HL-60 (cell line): ENCODE measurements around the gene EDC3.

Experiments used
- DNase-seq, 2 experiments: peaks; one replicate each; pipeline ENCODE4 v3.0.0-alpha.2; 2010 to 2020; ENCODE audit warnings: low read depth in 1 of 2, low spot score in 1 of 2
- H3K27ac ChIP-seq: fragments of 250-450 bp; sonication (Bioruptor Pico); replicated peaks from 2 replicates; pipeline ENCODE4 v1.5.1; 2020; ENCODE audit warnings: mild to moderate bottlenecking, moderate library complexity
- H3K27me3 ChIP-seq: fragments of 250-450 bp; sonication (Bioruptor Pico); 2 replicates; pipeline ENCODE4 v1.5.1; 2021; ENCODE audit warnings: mild to moderate bottlenecking, moderate library complexity; ENCODE audit not compliant: insufficient read depth, poor library complexity, severe bottlenecking
- H3K4me3 ChIP-seq: replicated peaks from 2 replicates; pipeline ENCODE4 v1.5.1; 2011; ENCODE audit warnings: mild to moderate bottlenecking, control low read depth, low read length; ENCODE audit not compliant: insufficient read depth
- CTCF ChIP-seq: IDR thresholded peaks from one replicate; pipeline ENCODE4 v1.5.1; 2011; ENCODE audit warnings: low read length, control low read depth, inconsistent platforms; ENCODE audit not compliant: insufficient read depth
- GABPA ChIP-seq: IDR thresholded peaks from 2 replicates; pipeline ENCODE4 v1.6.1; 2012; ENCODE audit warnings: low read depth
- POLR2AphosphoS5 ChIP-seq: IDR thresholded peaks from 2 replicates; pipeline ENCODE4 v1.6.1; 2012; ENCODE audit warnings: low read depth
- REST ChIP-seq: IDR thresholded peaks from 2 replicates; pipeline ENCODE4 v1.6.1; 2012; ENCODE audit warnings: low read depth; ENCODE audit not compliant: insufficient replicate concordance
- SPI1 ChIP-seq: IDR thresholded peaks from 2 replicates; pipeline ENCODE4 v1.6.1; 2012; ENCODE audit warnings: low read depth, mild to moderate bottlenecking, borderline replicate concordance

Gene EDC3

DNA sequence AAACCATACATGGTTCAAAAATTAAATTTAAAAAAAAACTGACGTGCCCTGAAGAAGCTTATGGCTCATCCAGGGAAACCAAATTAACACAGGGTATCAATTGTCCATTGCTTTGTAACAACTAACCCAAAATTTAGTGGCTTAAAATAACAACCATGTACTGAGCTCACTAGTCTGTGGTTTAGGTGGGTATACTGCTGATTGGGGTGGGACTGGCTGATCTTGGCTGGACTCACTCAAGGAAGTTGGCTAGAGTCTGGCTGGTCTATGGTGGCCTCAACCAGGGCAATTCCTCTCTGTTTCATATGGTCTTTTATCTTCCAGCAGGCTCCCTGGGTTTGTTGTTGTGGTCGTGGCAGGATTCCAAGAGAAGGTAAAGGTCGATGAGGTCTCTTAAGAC lies 14.1 kb upstream of the EDC3 start:
- DNase-seq, result no peak
- H3K4me3 ChIP-seq, result no peak overlapping the region
- H3K27me3 ChIP-seq, result no peaks in the 10 kb centered on the region
- H3K27ac ChIP-seq, result no peak overlapping the region
- TF ChIP-seq SPI1 (no peak), CTCF (no peak), POLR2AphosphoS5 (no peak), GABPA (no peak), REST (no peak)

GRCh38 chr15:74709011-74709410 lies 13.2 kb upstream of the EDC3 start:
- H3K4me3 ChIP-seq, result no peak overlapping the region
- no peak for DNase-seq

GRCh38 chr15:74696808-74697207 lies 984 bp upstream of the EDC3 start:
- no peak for TF ChIP-seq REST
- TF ChIP-seq SPI1, result no peak
- TF ChIP-seq GABPA, result no peak
- peak overlapping the region; percentile 85 for H3K27ac ChIP-seq
- no peak for DNase-seq
- H3K4me3 ChIP-seq, result peak overlapping the region; percentile 85
- H3K27me3 ChIP-seq, result no peaks in the 10 kb centered on the region

More at GRCh38 chr15:74709011-74709410, 13.2 kb upstream of the EDC3 start:
- Histone ChIP-seq H3K27me3 (no peaks in the 10 kb centered on the region), H3K27ac (no peak overlapping the region)
- TF ChIP-seq POLR2AphosphoS5 (no peak), GABPA (no peak), SPI1 (no peak), CTCF (no peak), REST (no peak)

- H3K27ac ChIP-seq, result peak overlapping the region; percentile 85
- peak overlapping the region; percentile 85 for H3K4me3 ChIP-seq
- TF ChIP-seq GABPA (no peak), CTCF (no peak), POLR2AphosphoS5 (no peak; the same call in 1 of the 2 replicates), SPI1 (no peak), REST (no peak)
- DNase-seq, result no peak
- H3K27me3 ChIP-seq, result no peaks in the 10 kb centered on the region
Measured at GRCh38 chr15:74696398-74696729, 540 bp upstream of the EDC3 start.
